Measurements from ENCODE around the gene RPS18. TPM values are rescaled to one million over a fixed set of nuclear protein-coding genes. Genes with fewer than 3 reads are reported as not detected.

Gene RPS18
- total and polyA plus RNA-seq, 2 of the 13 experiments (the other 11 are each of a cell fraction or from before 2014, with no cell fraction given): 3,896 to 5,806 TPM

DNA sequence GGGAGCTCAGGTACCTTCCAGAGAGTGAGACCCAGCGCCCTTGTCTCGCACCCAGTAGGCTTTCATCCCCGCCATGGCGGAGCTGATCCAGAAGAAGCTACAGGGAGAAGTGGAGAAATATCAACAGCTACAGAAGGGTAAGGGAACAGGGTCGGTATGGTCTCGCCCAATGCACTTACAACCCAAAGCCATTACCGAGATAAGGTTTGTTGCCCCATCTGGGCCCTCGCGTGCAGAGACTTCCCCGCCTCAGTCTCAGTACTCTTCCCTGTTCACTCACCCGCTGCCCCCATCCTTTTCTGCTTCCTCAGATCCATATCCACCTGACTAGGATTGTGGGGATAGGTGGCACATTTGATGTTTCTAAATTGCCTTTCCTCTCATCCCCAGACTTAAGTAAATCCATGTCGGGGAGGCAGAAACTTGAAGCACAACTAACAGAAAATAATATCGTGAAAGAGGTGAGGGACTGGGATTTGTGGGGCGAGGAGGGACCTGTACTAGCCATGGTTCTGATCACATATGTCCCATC is 18.0 kb downstream of the RPS18 start (continued):
- peak; percentile 7; the same call in 1 of the 2 replicates for TF ChIP-seq EEA1 (CRISPR knock-in tag; IDR thresholded peaks at IDR 0.05; ENCODE audit: borderline replicate concordance)
- TF ChIP-seq PAX8 (CRISPR knock-in tag; IDR thresholded peaks at IDR 0.05; ENCODE audit: borderline replicate concordance): no peak
- no peak for TF ChIP-seq YEATS2 (CRISPR knock-in tag; IDR thresholded peaks at IDR 0.05; ENCODE audit: borderline replicate concordance)
- TF ChIP-seq, protein P1, sequence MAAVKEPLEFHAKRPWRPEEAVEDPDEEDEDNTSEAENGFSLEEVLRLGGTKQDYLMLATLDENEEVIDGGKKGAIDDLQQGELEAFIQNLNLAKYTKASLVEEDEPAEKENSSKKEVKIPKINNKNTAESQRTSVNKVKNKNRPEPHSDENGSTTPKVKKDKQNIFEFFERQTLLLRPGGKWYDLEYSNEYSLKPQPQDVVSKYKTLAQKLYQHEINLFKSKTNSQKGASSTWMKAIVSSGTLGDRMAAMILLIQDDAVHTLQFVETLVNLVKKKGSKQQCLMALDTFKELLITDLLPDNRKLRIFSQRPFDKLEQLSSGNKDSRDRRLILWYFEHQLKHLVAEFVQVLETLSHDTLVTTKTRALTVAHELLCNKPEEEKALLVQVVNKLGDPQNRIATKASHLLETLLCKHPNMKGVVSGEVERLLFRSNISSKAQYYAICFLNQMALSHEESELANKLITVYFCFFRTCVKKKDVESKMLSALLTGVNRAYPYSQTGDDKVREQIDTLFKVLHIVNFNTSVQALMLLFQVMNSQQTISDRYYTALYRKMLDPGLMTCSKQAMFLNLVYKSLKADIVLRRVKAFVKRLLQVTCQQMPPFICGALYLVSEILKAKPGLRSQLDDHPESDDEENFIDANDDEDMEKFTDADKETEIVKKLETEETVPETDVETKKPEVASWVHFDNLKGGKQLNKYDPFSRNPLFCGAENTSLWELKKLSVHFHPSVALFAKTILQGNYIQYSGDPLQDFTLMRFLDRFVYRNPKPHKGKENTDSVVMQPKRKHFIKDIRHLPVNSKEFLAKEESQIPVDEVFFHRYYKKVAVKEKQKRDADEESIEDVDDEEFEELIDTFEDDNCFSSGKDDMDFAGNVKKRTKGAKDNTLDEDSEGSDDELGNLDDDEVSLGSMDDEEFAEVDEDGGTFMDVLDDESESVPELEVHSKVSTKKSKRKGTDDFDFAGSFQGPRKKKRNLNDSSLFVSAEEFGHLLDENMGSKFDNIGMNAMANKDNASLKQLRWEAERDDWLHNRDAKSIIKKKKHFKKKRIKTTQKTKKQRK (IDR thresholded peaks at IDR 0.05; ENCODE audit: low read length): no peak
- no peak for TF ChIP-seq MIER2 (CRISPR knock-in tag; IDR thresholded peaks at IDR 0.05)
- TF ChIP-seq KAT2B (IDR thresholded peaks at IDR 0.05; ENCODE audit: borderline replicate concordance, low read depth, low read length): no peak
- TF ChIP-seq ZNF605 (CRISPR knock-in tag; IDR thresholded peaks at IDR 0.05): no peak; the same call in 1 of the 2 replicates
- TF ChIP-seq PRPF4 (IDR thresholded peaks at IDR 0.05; ENCODE audit: low read depth, low read length, poor library complexity, severe bottlenecking): no peak
- TF ChIP-seq, protein P2, sequence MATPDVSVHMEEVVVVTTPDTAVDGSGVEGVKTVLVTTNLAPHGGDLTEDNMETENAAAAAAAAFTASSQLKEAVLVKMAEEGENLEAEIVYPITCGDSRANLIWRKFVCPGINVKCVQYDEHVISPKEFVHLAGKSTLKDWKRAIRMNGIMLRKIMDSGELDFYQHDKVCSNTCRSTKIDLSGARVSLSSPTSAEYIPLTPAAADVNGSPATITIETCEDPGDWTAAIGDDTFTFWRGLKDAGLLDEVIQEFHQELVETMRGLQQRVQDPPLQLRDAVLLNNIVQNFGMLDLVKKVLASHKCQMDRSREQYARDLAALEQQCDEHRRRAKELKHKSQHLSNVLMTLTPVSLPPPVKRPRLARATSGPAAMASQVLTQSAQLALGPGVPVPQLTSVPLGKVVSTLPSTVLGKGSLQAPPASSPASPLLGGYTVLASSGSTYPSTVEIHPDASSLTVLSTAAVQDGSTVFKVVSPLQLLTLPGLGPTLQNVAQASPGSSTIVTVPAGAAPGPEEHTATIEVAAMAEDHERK (CRISPR knock-in tag; IDR thresholded peaks at IDR 0.05; ENCODE audit: low read depth): no peak
- no peak for TF ChIP-seq SNRNP70 (IDR thresholded peaks at IDR 0.05; ENCODE audit: low read depth, low read length)
- TF ChIP-seq ETV5 (CRISPR knock-in tag; IDR thresholded peaks at IDR 0.05; ENCODE audit: borderline replicate concordance): no peak
- TF ChIP-seq, protein P3, sequence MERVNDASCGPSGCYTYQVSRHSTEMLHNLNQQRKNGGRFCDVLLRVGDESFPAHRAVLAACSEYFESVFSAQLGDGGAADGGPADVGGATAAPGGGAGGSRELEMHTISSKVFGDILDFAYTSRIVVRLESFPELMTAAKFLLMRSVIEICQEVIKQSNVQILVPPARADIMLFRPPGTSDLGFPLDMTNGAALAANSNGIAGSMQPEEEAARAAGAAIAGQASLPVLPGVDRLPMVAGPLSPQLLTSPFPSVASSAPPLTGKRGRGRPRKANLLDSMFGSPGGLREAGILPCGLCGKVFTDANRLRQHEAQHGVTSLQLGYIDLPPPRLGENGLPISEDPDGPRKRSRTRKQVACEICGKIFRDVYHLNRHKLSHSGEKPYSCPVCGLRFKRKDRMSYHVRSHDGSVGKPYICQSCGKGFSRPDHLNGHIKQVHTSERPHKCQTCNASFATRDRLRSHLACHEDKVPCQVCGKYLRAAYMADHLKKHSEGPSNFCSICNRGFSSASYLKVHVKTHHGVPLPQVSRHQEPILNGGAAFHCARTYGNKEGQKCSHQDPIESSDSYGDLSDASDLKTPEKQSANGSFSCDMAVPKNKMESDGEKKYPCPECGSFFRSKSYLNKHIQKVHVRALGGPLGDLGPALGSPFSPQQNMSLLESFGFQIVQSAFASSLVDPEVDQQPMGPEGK (CRISPR knock-in tag; IDR thresholded peaks at IDR 0.05): no peak
- TF ChIP-seq ZNF788 (CRISPR knock-in tag; IDR thresholded peaks at IDR 0.05; ENCODE audit: borderline replicate concordance): 0 out of 2 replicates have a peak, but pooled peaks have one; percentile 27
- TF ChIP-seq AKAP8 (CRISPR knock-in tag; IDR thresholded peaks at IDR 0.05): no peak
- TF ChIP-seq, protein P4, sequence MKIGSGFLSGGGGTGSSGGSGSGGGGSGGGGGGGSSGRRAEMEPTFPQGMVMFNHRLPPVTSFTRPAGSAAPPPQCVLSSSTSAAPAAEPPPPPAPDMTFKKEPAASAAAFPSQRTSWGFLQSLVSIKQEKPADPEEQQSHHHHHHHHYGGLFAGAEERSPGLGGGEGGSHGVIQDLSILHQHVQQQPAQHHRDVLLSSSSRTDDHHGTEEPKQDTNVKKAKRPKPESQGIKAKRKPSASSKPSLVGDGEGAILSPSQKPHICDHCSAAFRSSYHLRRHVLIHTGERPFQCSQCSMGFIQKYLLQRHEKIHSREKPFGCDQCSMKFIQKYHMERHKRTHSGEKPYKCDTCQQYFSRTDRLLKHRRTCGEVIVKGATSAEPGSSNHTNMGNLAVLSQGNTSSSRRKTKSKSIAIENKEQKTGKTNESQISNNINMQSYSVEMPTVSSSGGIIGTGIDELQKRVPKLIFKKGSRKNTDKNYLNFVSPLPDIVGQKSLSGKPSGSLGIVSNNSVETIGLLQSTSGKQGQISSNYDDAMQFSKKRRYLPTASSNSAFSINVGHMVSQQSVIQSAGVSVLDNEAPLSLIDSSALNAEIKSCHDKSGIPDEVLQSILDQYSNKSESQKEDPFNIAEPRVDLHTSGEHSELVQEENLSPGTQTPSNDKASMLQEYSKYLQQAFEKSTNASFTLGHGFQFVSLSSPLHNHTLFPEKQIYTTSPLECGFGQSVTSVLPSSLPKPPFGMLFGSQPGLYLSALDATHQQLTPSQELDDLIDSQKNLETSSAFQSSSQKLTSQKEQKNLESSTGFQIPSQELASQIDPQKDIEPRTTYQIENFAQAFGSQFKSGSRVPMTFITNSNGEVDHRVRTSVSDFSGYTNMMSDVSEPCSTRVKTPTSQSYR (CRISPR knock-in tag; IDR thresholded peaks at IDR 0.05; ENCODE audit: borderline replicate concordance): peak; percentile 5; the same call in 1 of the 2 replicates
- TF ChIP-seq ZNF570 (CRISPR knock-in tag; IDR thresholded peaks at IDR 0.05; ENCODE audit: borderline replicate concordance): no peak
- 0 out of 2 replicates have a peak, but pooled peaks have one; percentile 52 for TF ChIP-seq ZNF660 (CRISPR knock-in tag; IDR thresholded peaks at IDR 0.05; ENCODE audit: borderline replicate concordance, low read depth)
- TF ChIP-seq, protein P5, sequence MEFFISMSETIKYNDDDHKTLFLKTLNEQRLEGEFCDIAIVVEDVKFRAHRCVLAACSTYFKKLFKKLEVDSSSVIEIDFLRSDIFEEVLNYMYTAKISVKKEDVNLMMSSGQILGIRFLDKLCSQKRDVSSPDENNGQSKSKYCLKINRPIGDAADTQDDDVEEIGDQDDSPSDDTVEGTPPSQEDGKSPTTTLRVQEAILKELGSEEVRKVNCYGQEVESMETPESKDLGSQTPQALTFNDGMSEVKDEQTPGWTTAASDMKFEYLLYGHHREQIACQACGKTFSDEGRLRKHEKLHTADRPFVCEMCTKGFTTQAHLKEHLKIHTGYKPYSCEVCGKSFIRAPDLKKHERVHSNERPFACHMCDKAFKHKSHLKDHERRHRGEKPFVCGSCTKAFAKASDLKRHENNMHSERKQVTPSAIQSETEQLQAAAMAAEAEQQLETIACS (CRISPR knock-in tag; IDR thresholded peaks at IDR 0.05): no peak

All from HepG2 (cell line).